HEK293 (cell line): Measurements from ENCODE around the gene SIPA1.

Source experiments
- AEBP2 ChIP-seq: fragments of 450-650 bp; formaldehyde crosslinking; IDR thresholded peaks from 2 replicates; pipeline ENCODE4 v1.5.1; 2016; ENCODE audit warnings: missing biosample characterization, missing genetic modification characterization, borderline replicate concordance
- CTCF ChIP-seq: fragments of 450-650 bp; formaldehyde crosslinking; IDR thresholded peaks from 2 replicates; pipeline ENCODE4 v1.5.1; 2016; ENCODE audit warnings: missing biosample characterization, missing genetic modification characterization
- KLF16 ChIP-seq: fragments of 450-650 bp; formaldehyde crosslinking; IDR thresholded peaks from 2 replicates; pipeline ENCODE4 v1.5.1; 2017; ENCODE audit warnings: missing biosample characterization, missing genetic modification characterization
- TCF7L2 ChIP-seq: IDR thresholded peaks from 2 replicates; pipeline ENCODE4 v1.6.1; 2011; ENCODE audit warnings: low read depth, mild to moderate bottlenecking, inconsistent platforms, low read length, moderate library complexity, borderline replicate concordance
- YY1 ChIP-seq: fragments of 450-650 bp; formaldehyde crosslinking; IDR thresholded peaks from 2 replicates; pipeline ENCODE4 v1.5.1; 2018; ENCODE audit warnings: missing biosample characterization, missing genetic modification characterization
- ZNF239 ChIP-seq: fragments of 450-650 bp; formaldehyde crosslinking; IDR thresholded peaks from 2 replicates; pipeline ENCODE4 v1.5.1; 2016; ENCODE audit warnings: missing biosample characterization, missing genetic modification characterization
- ZNF274 ChIP-seq, 2 experiments: fragments of 200-500 bp in 1 of 2; fragments of 450-650 bp in 1 of 2; sonication (Bioruptor generic) in 1 of 2; formaldehyde crosslinking in 1 of 2; IDR thresholded peaks; 2 replicates each; pipeline versions ENCODE4 v1.5.1 to v1.6.1; 2014 to 2016; ENCODE audit warnings: borderline replicate concordance in 1 of 2, inconsistent platforms in 1 of 2, low read length in 1 of 2, missing biosample characterization in 1 of 2, missing genetic modification characterization in 1 of 2
- ZNF426 ChIP-seq: fragments of 450-650 bp; formaldehyde crosslinking; IDR thresholded peaks from 2 replicates; pipeline ENCODE4 v1.5.1; 2017; ENCODE audit warnings: missing biosample characterization, missing genetic modification characterization, mild to moderate bottlenecking, inconsistent platforms, moderate library complexity
- TF ChIP-seq, protein P1 (sequence below): fragments of 450-650 bp; formaldehyde crosslinking; IDR thresholded peaks from 2 replicates; pipeline ENCODE4 v1.5.1; 2016; ENCODE audit warnings: missing biosample characterization, missing genetic modification characterization
- TF ChIP-seq, protein P2 (sequence below): fragments of 450-650 bp; formaldehyde crosslinking; conservative IDR thresholded peaks from 2 replicates; pipeline ENCODE4 v1.5.1; 2016; ENCODE audit warnings: low read depth, missing biosample characterization, missing genetic modification characterization
- TF ChIP-seq, protein P3 (sequence below): fragments of 450-650 bp; formaldehyde crosslinking; IDR thresholded peaks from 2 replicates; pipeline ENCODE4 v1.5.1; 2016; ENCODE audit warnings: missing biosample characterization, missing genetic modification characterization

DNA sequence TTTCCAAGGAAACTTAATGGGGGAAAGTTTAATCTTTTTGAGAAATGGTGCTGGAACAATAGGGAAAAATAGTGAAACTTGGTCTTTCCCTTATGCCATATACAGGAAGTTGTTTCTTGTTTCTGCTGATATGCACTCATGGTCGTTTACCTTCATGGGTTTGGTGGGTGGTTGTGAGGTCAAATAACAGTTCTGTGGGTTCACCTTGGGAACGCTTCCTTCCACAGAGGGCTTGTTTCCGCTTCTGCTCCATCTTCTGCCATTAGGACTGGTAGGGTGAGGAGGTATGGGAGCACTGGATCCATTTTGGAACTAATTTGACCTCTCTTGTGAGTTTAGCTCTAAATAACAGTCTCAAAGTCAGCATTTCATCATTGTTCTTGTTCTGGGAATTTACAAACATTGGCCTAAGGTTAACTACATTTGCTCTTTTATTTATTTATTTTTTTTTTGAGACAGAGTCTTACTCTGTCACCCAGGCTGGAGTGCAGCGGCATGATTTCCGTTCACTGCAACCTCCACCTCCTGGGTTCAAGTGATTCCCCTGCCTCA lies 42.4 kb downstream of the SIPA1 start:
- no peak for TF ChIP-seq CTCF (tag by site-specific recombination)
- TF ChIP-seq AEBP2 (tag by site-specific recombination), result no peak
- TF ChIP-seq, protein P1, sequence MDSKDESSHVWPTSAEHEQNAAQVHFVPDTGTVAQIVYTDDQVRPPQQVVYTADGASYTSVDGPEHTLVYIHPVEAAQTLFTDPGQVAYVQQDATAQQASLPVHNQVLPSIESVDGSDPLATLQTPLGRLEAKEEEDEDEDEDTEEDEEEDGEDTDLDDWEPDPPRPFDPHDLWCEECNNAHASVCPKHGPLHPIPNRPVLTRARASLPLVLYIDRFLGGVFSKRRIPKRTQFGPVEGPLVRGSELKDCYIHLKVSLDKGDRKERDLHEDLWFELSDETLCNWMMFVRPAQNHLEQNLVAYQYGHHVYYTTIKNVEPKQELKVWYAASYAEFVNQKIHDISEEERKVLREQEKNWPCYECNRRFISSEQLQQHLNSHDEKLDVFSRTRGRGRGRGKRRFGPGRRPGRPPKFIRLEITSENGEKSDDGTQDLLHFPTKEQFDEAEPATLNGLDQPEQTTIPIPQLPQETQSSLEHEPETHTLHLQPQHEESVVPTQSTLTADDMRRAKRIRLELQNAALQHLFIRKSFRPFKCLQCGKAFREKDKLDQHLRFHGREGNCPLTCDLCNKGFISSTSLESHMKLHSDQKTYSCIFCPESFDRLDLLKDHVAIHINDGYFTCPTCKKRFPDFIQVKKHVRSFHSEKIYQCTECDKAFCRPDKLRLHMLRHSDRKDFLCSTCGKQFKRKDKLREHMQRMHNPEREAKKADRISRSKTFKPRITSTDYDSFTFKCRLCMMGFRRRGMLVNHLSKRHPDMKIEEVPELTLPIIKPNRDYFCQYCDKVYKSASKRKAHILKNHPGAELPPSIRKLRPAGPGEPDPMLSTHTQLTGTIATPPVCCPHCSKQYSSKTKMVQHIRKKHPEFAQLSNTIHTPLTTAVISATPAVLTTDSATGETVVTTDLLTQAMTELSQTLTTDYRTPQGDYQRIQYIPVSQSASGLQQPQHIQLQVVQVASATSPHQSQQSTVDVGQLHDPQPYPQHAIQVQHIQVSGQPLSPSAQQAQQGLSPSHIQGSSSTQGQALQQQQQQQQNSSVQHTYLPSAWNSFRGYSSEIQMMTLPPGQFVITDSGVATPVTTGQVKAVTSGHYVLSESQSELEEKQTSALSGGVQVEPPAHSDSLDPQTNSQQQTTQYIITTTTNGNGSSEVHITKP (tag by site-specific recombination), result no peak
- no peak for TF ChIP-seq YY1 (tag by site-specific recombination)
- no peak for TF ChIP-seq TCF7L2
- no peak for TF ChIP-seq ZNF274 (IDR thresholded peaks at IDR 0.05; ENCODE audit: low read length)
- TF ChIP-seq ZNF274 (tag by site-specific recombination; IDR thresholded peaks at IDR 0.05; ENCODE audit: borderline replicate concordance), result no peak
- TF ChIP-seq KLF16, result no peak
- no peak for TF ChIP-seq ZNF239 (tag by site-specific recombination)
- no peak for TF ChIP-seq ZNF426 (tag by site-specific recombination)
- TF ChIP-seq, protein P2, sequence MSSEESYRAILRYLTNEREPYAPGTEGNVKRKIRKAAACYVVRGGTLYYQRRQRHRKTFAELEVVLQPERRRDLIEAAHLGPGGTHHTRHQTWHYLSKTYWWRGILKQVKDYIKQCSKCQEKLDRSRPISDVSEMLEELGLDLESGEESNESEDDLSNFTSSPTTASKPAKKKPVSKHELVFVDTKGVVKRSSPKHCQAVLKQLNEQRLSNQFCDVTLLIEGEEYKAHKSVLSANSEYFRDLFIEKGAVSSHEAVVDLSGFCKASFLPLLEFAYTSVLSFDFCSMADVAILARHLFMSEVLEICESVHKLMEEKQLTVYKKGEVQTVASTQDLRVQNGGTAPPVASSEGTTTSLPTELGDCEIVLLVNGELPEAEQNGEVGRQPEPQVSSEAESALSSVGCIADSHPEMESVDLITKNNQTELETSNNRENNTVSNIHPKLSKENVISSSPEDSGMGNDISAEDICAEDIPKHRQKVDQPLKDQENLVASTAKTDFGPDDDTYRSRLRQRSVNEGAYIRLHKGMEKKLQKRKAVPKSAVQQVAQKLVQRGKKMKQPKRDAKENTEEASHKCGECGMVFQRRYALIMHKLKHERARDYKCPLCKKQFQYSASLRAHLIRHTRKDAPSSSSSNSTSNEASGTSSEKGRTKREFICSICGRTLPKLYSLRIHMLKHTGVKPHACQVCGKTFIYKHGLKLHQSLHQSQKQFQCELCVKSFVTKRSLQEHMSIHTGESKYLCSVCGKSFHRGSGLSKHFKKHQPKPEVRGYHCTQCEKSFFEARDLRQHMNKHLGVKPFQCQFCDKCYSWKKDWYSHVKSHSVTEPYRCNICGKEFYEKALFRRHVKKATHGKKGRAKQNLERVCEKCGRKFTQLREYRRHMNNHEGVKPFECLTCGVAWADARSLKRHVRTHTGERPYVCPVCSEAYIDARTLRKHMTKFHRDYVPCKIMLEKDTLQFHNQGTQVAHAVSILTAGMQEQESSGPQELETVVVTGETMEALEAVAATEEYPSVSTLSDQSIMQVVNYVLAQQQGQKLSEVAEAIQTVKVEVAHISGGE, result no peak
- TF ChIP-seq, protein P3, sequence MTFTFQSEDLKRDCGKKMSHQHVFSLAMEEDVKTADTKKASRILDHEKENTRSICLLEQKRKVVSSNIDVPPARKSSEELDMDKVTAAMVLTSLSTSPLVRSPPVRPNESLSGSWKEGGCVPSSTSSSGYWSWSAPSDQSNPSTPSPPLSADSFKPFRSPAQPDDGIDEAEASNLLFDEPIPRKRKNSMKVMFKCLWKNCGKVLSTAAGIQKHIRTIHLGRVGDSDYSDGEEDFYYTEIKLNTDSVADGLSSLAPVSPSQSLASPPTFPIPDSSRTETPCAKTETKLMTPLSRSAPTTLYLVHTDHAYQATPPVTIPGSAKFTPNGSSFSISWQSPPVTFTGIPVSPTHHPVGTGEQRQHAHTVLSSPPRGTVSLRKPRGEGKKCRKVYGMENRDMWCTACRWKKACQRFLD (tag by site-specific recombination), result no peak
